LNCaP clone FGC (cell line): ENCODE measurements around the gene BTG3.
A peak's percentile ranks its signal among the peaks of the same experiment; 100 is the strongest.

Experiments
- DNase-seq: peaks from one replicate; pipeline ENCODE4 v3.0.0-alpha.2; 2011; ENCODE audit warnings: low read depth
- H3K4me3 ChIP-seq: 2 replicates; pipeline ENCODE4 v1.5.1; 2011; ENCODE audit warnings: mild to moderate bottlenecking, low read depth, low read length, control low read depth
- CTCF ChIP-seq: IDR thresholded peaks from 2 replicates; pipeline ENCODE4 v1.5.1; 2012; ENCODE audit warnings: mild to moderate bottlenecking; ENCODE audit not compliant: control insufficient read depth, insufficient read depth; ENCODE audit errors: extremely low read depth

BTG3 gene

GRCh38 chr21:17613242-17613676 lies 558 bp upstream of the BTG3 start:
- TF ChIP-seq CTCF, result no peak
- H3K4me3 ChIP-seq, result no peak overlapping the region
- DNase-seq, result no peak

- no peak for TF ChIP-seq CTCF
- no peak for DNase-seq
- H3K4me3 ChIP-seq, result peak overlapping the region; percentile 73
Measured at GRCh38 chr21:17612023-17612564, 607 bp downstream of the BTG3 start.

GRCh38 chr21:17611414-17612022 lies 1.2 kb downstream of the BTG3 start:
- TF ChIP-seq CTCF, result no peak
- peak overlapping the region; percentile 73 for H3K4me3 ChIP-seq
- DNase-seq, result no peak

GRCh38 chr21:17610911-17611310 lies 1.8 kb downstream of the BTG3 start:
- DNase-seq, result no peak
- no peak for TF ChIP-seq CTCF
- peak overlapping the region; percentile 73 for H3K4me3 ChIP-seq

- no peak for DNase-seq
Measured at GRCh38 chr21:17609681-17610080, 3.0 kb downstream of the BTG3 start.

GRCh38 chr21:17607684-17608083 lies 5.0 kb downstream of the BTG3 start:
- H3K4me3 ChIP-seq, result no peak overlapping the region
- TF ChIP-seq CTCF, result no peak
- DNase-seq, result peak; percentile 71

More at GRCh38 chr21:17609681-17610080, 3.0 kb downstream of the BTG3 start:
- no peak overlapping the region for H3K4me3 ChIP-seq
- TF ChIP-seq CTCF, result no peak

- no peak overlapping the region for H3K4me3 ChIP-seq
- no peak for DNase-seq
- TF ChIP-seq CTCF, result no peak
Measured at GRCh38 chr21:17602874-17603273, 9.8 kb downstream of the BTG3 start.
